SU-DHL-6 (cell line): ENCODE results near the gene DDX24.

Experiments used
- EZH2phosphoT487 ChIP-seq: fragments of 200-600 bp; sonication (generic), shearing (Covaris generic); conservative IDR thresholded peaks from 2 replicates; pipeline ENCODE4 v1.6.1; 2018; ENCODE audit warnings: mild to moderate bottlenecking, antibody characterized with exemption, low read length, moderate library complexity, mixed read lengths
- TF ChIP-seq, protein P1 (sequence below): fragments of 200-600 bp; sonication (generic); IDR thresholded peaks from one replicate; pipeline ENCODE4 v1.5.1; 2017; ENCODE audit warnings: antibody characterized with exemption, mild to moderate bottlenecking, low read length, moderate library complexity; ENCODE audit not compliant: insufficient read depth, poor library complexity, severe bottlenecking

DNA sequence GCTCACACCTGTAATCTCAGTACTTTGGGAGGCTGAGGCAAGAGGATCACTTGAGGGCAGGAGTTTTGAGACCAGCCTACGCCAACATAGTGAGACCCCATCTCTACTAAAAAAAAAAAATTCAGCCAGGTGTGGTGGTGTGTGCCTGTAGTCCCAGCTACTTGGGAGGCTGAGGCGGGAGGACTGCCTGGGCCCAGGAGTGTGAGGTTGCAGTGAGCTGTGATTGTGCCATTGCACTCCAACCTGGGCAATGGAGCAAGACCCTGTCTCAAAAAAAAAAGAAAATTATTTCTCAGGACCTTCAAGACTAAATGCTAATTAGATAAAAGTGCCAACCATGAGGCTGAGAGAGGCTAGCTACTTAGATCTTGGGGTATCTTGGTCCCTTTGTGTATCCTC lies 31.4 kb downstream of the DDX24 start:
- TF ChIP-seq, protein P1, sequence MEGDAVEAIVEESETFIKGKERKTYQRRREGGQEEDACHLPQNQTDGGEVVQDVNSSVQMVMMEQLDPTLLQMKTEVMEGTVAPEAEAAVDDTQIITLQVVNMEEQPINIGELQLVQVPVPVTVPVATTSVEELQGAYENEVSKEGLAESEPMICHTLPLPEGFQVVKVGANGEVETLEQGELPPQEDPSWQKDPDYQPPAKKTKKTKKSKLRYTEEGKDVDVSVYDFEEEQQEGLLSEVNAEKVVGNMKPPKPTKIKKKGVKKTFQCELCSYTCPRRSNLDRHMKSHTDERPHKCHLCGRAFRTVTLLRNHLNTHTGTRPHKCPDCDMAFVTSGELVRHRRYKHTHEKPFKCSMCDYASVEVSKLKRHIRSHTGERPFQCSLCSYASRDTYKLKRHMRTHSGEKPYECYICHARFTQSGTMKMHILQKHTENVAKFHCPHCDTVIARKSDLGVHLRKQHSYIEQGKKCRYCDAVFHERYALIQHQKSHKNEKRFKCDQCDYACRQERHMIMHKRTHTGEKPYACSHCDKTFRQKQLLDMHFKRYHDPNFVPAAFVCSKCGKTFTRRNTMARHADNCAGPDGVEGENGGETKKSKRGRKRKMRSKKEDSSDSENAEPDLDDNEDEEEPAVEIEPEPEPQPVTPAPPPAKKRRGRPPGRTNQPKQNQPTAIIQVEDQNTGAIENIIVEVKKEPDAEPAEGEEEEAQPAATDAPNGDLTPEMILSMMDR = no peak
- TF ChIP-seq EZH2phosphoT487 = no peak
